HepG2 (cell line): Measurements from ENCODE around the gene MYD88. TPM values are rescaled to one million over a fixed set of nuclear protein-coding genes. Genes with fewer than 3 reads are reported as not detected.

ENCODE experiments used
- CBFB ChIP-seq: sonication (generic); formaldehyde crosslinking; IDR thresholded peaks from 2 replicates; pipeline ENCODE4 v1.4.0; 2020; ENCODE audit warnings: missing genetic modification reagents
- ELF4 ChIP-seq: sonication (generic); formaldehyde crosslinking; IDR thresholded peaks from 2 replicates; pipeline ENCODE4 v1.5.0; 2020; ENCODE audit warnings: missing genetic modification reagents, mild to moderate bottlenecking, moderate library complexity, borderline replicate concordance
- ELK4 ChIP-seq: sonication (generic); formaldehyde crosslinking; IDR thresholded peaks from 2 replicates; pipeline ENCODE4 v1.9.0; 2021; ENCODE audit warnings: missing genetic modification reagents, borderline replicate concordance
- MTERF4 ChIP-seq: sonication (generic); formaldehyde crosslinking; IDR thresholded peaks from 2 replicates; pipeline ENCODE4 v1.8.0; 2023; ENCODE audit warnings: mild to moderate bottlenecking, missing genetic modification reagents
- NR2F1 ChIP-seq, 2 experiments: fragments of 450-650 bp in 1 of 2; formaldehyde crosslinking in 1 of 2; IDR thresholded peaks; 2 replicates each; pipeline versions ENCODE4 v1.5.0 to v1.6.1; 2016 to 2020; ENCODE audit warnings: mild to moderate bottlenecking in 1 of 2, missing compliant biosample characterization in 1 of 2, missing genetic modification reagents in 1 of 2, moderate library complexity in 1 of 2
- PAWR ChIP-seq: sonication (generic); formaldehyde crosslinking; IDR thresholded peaks from 2 replicates; pipeline ENCODE4 v1.4.0; 2020; ENCODE audit warnings: missing genetic modification reagents, mild to moderate bottlenecking, borderline replicate concordance
- PRDM10 ChIP-seq: sonication (generic); formaldehyde crosslinking; IDR thresholded peaks from 2 replicates; pipeline ENCODE4 v1.4.0; 2020; ENCODE audit warnings: low read depth, missing genetic modification reagents
- REL ChIP-seq: sonication (generic); formaldehyde crosslinking; conservative IDR thresholded peaks from 2 replicates; pipeline ENCODE4 v1.8.0; 2022; ENCODE audit warnings: mild to moderate bottlenecking, missing genetic modification reagents, moderate library complexity
- RNF2 ChIP-seq: fragments of 450-650 bp; conservative IDR thresholded peaks from 2 replicates; pipeline ENCODE4 v1.6.1; 2016; ENCODE audit warnings: low read depth
- SP140L ChIP-seq: sonication (generic); formaldehyde crosslinking; IDR thresholded peaks from 2 replicates; pipeline ENCODE4 v1.4.0; 2020; ENCODE audit warnings: missing genetic modification reagents, borderline replicate concordance
- ZBTB7A ChIP-seq: sonication (generic); formaldehyde crosslinking; IDR thresholded peaks from 2 replicates; pipeline ENCODE4 v1.8.0; 2022; ENCODE audit warnings: mild to moderate bottlenecking, missing genetic modification reagents
- ZNF337 ChIP-seq: sonication (generic); formaldehyde crosslinking; IDR thresholded peaks from 2 replicates; pipeline ENCODE4 v1.5.1; 2020; ENCODE audit warnings: missing genetic modification reagents, low read depth, mild to moderate bottlenecking, borderline replicate concordance
- ZNF556 ChIP-seq: sonication (generic); formaldehyde crosslinking; IDR thresholded peaks from 2 replicates; pipeline ENCODE4 v1.4.0; 2020; ENCODE audit warnings: mild to moderate bottlenecking, missing genetic modification reagents, borderline replicate concordance
- ZNF772 ChIP-seq: sonication (generic); formaldehyde crosslinking; IDR thresholded peaks from 2 replicates; pipeline ENCODE4 v1.5.0; 2020; ENCODE audit warnings: mild to moderate bottlenecking, missing genetic modification reagents
- ZNF790 ChIP-seq: sonication (generic); formaldehyde crosslinking; IDR thresholded peaks from 2 replicates; pipeline ENCODE4 v1.8.0; 2022; ENCODE audit warnings: missing genetic modification reagents, mild to moderate bottlenecking, borderline replicate concordance
- ZNF83 ChIP-seq: sonication (generic); formaldehyde crosslinking; IDR thresholded peaks from 2 replicates; pipeline ENCODE4 v1.4.0; 2020; ENCODE audit warnings: missing genetic modification reagents, mild to moderate bottlenecking, borderline replicate concordance
- ZSCAN9 ChIP-seq: IDR thresholded peaks from 2 replicates; pipeline ENCODE4 v1.6.1; 2016; ENCODE audit warnings: borderline replicate concordance
- polyA plus RNA-seq, 8 experiments: library from polyadenylated mRNA; depleted of rRNA in 3 of 8; stranded (reverse) in 7 of 8; unstranded in 1 of 8; fragments of >200 nt; fragmentation: Illumina TruSeq in 4 of 8; extraction: Trizol in 4 of 8; gene quantifications; 2 replicates each; pipeline versions ENCODE4 v1.2.1 to v1.2.3, GENCODE V29; 2011 to 2016; ENCODE audit warnings: low read depth in 4 of 8, missing spikeins in 1 of 8, mixed read lengths in 1 of 8; ENCODE audit not compliant: insufficient read depth in 1 of 8
- total RNA-seq, 5 experiments: library from RNA; depleted of rRNA; stranded (reverse); fragments of >200 nt; fragmentation: Illumina TruSeq; extraction: Trizol; gene quantifications; 2 replicates each; pipeline ENCODE4 v1.2.3, GENCODE V29; 2016; ENCODE audit warnings: low read depth in 1 of 5
- TF ChIP-seq, protein P1 (sequence below): sonication (generic); formaldehyde crosslinking; IDR thresholded peaks from 2 replicates; pipeline ENCODE4 v1.4.0; 2020; ENCODE audit warnings: missing genetic modification reagents

Gene MYD88
- total and polyA plus RNA-seq, 2 of the 13 experiments (the other 11 are each of a cell fraction or from before 2014, with no cell fraction given), result 7.6 to 32.7 TPM

DNA sequence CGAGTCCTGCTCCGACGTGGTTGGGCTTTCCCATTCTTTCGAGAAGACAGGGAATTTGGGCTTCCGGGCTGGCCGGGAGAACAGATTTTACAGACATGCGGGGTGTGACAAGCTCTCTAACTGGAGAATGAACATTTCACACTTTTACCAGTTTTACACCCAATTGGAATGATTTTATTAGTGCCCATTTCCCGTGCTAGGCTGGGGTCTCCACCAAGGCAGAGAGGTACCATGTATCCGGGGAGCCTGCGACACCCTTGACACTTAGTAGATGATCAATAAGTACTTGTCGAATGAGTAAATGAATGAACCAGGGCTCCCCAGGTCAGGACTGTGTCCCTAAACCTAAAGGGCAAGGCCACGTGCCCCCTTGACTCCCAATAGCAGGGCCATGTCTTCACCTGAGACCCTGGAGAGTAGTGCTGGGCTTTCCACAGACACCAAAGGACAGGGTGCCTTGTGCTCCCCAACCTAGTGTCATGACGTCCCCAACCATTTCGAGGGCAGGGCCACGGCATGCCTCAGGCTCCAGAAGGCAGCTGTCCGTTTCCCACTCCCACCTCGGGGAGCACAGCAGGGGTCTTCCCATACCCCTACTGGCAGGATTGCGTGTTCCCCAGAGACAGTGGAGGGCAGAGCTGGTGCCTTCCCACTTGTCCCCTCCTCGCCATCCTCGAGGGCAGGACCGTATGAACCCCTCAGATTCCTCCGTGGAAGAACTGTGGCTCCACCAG is 679 bp upstream of the MYD88 start (continued):
- TF ChIP-seq MTERF4 (CRISPR knock-in tag) (no peak), ZNF772 (CRISPR knock-in tag) (peak; percentile 58; the same call in 1 of the 2 replicates), ZNF790 (CRISPR knock-in tag) (no peak; the same call in 1 of the 2 replicates), ZNF556 (peak; percentile 33; the same call in 1 of the 2 replicates), PAWR (CRISPR knock-in tag) (no peak), ZBTB7A (CRISPR knock-in tag) (peak; percentile 92), ZSCAN9 (CRISPR knock-in tag) (no peak), SP140L (no peak), ELK4 (CRISPR knock-in tag) (no peak), ZNF83 (0 out of 2 replicates have a peak, but pooled peaks have one; percentile 2), CBFB (CRISPR knock-in tag) (0 out of 2 replicates have a peak, but pooled peaks have one; percentile 16), ELF4 (CRISPR knock-in tag) (peak; percentile 72; the same call in 1 of the 2 replicates), NR2F1 (CRISPR knock-in tag; IDR thresholded peaks at IDR 0.05) (no peak), ZNF337 (CRISPR knock-in tag) (0 out of 2 replicates have a peak, but pooled peaks have one; percentile 15), RNF2 (no peak), PRDM10 (CRISPR knock-in tag) (no peak), REL (CRISPR knock-in tag) (peak; percentile 59; the same call in 1 of the 2 replicates)
- TF ChIP-seq, protein P1, sequence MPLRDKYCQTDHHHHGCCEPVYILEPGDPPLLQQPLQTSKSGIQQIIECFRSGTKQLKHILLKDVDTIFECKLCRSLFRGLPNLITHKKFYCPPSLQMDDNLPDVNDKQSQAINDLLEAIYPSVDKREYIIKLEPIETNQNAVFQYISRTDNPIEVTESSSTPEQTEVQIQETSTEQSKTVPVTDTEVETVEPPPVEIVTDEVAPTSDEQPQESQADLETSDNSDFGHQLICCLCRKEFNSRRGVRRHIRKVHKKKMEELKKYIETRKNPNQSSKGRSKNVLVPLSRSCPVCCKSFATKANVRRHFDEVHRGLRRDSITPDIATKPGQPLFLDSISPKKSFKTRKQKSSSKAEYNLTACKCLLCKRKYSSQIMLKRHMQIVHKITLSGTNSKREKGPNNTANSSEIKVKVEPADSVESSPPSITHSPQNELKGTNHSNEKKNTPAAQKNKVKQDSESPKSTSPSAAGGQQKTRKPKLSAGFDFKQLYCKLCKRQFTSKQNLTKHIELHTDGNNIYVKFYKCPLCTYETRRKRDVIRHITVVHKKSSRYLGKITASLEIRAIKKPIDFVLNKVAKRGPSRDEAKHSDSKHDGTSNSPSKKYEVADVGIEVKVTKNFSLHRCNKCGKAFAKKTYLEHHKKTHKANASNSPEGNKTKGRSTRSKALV, result no peak
